K562 (cell line): ENCODE measurements around the gene SNX25. TPM values are rescaled to one million over a fixed set of nuclear protein-coding genes. Genes with fewer than 3 reads are reported as not detected.
A peak's percentile ranks its signal among the peaks of the same experiment; 100 is the strongest.

Source experiments
- KLF1 ChIP-seq: fragments of 450-650 bp; IDR thresholded peaks from 2 replicates; pipeline ENCODE4 v1.6.1; 2016; ENCODE audit warnings: missing genetic modification characterization, missing compliant biosample characterization
- MYC ChIP-seq, 2 experiments: fragments of 250-450 bp in 1 of 2; sonication (Bioruptor Pico) in 1 of 2; IDR thresholded peaks; 2 replicates each; pipeline versions ENCODE4 v1.5.1 to v1.6.1; 2012 to 2021; ENCODE audit warnings: low read depth in 2 of 2, borderline replicate concordance in 1 of 2, improper control_type of control experiment in 1 of 2, low read length in 1 of 2, mild to moderate bottlenecking in 1 of 2, moderate library complexity in 1 of 2
- POLR2AphosphoS5 ChIP-seq: IDR thresholded peaks from 2 replicates; pipeline ENCODE4 v1.6.1; 2011; ENCODE audit warnings: mild to moderate bottlenecking, low read depth, low read length, moderate library complexity; ENCODE audit not compliant: control insufficient read depth, insufficient read depth
- RBM15 ChIP-seq: fragments of 200-400 bp; formaldehyde crosslinking; IDR thresholded peaks from 2 replicates; pipeline ENCODE4 v1.6.1; 2018; ENCODE audit warnings: mild to moderate bottlenecking, low read length, moderate library complexity; ENCODE audit not compliant: insufficient read depth
- RFX1 ChIP-seq: fragments of 450-650 bp; IDR thresholded peaks from 2 replicates; pipeline ENCODE4 v1.6.1; 2016; ENCODE audit warnings: mild to moderate bottlenecking, moderate library complexity
- TCF3 ChIP-seq: sonication (generic); formaldehyde crosslinking; IDR thresholded peaks from 2 replicates; pipeline ENCODE4 v1.4.0; 2020; ENCODE audit warnings: mild to moderate bottlenecking, missing genetic modification reagents
- TEAD2 ChIP-seq: fragments of 450-650 bp; IDR thresholded peaks from 2 replicates; pipeline ENCODE4 v1.6.1; 2016; ENCODE audit warnings: missing genetic modification characterization, control low read depth, missing compliant biosample characterization
- ZNF253 ChIP-seq: fragments of 250-450 bp; sonication (Bioruptor Pico); conservative IDR thresholded peaks from 2 replicates; pipeline ENCODE4 v1.6.1; 2021; ENCODE audit warnings: mild to moderate bottlenecking
- polyA plus RNA-seq, 8 experiments: library from polyadenylated mRNA; depleted of rRNA in 4 of 8; stranded (reverse) in 5 of 8; unstranded in 3 of 8; fragments of >200 nt; fragmentation: Nextera tagmentation in 2 of 8; fragmentation: Illumina TruSeq in 1 of 8; extraction: Ambion mirVana in 2 of 8; extraction: Trizol in 1 of 8; gene quantifications; 2 replicates each; pipeline versions ENCODE4 v1.2.1 to v1.2.3, GENCODE V29; 2011 to 2014; ENCODE audit warnings: inconsistent platforms in 1 of 8, missing spikeins in 1 of 8
- total RNA-seq, 7 experiments: library from RNA; depleted of rRNA in 6 of 7; stranded (reverse); fragments of >200 nt in 6 of 7; fragmentation: Illumina TruSeq in 2 of 7; extraction: Trizol in 2 of 7; gene quantifications; 2 replicates each; pipeline versions ENCODE4 v1.2.1 to v1.2.3, GENCODE V29; 2011 to 2021; ENCODE audit warnings: low replicate concordance in 1 of 7
- TF ChIP-seq, protein P1 (sequence below), 2 experiments: fragments of 150-350 bp in 1 of 2; IDR thresholded peaks; 2 replicates each; pipeline ENCODE4 v1.6.1; 2012 to 2016; ENCODE audit warnings: low read depth in 2 of 2, low read length in 2 of 2, mild to moderate bottlenecking in 1 of 2, moderate library complexity in 1 of 2
- TF ChIP-seq, protein P2 (sequence below): IDR thresholded peaks from 2 replicates; pipeline ENCODE4 v1.6.1; 2016; ENCODE audit warnings: missing genetic modification characterization, missing compliant biosample characterization
- TF ChIP-seq, protein P3 (sequence below): fragments of 450-650 bp; IDR thresholded peaks from 2 replicates; pipeline ENCODE4 v1.6.1; 2016; ENCODE audit warnings: mild to moderate bottlenecking
- TF ChIP-seq, protein P4 (sequence below): sonication (generic); formaldehyde crosslinking; IDR thresholded peaks from 2 replicates; pipeline ENCODE4 v1.8.0; 2022; ENCODE audit warnings: mild to moderate bottlenecking, missing genetic modification reagents

Gene SNX25
- total and polyA plus RNA-seq, 9 of the 15 experiments (the other 6 are each of a cell fraction or from before 2014, with no cell fraction given), result 2.5 to 23.4 (median 13.3) TPM

DNA sequence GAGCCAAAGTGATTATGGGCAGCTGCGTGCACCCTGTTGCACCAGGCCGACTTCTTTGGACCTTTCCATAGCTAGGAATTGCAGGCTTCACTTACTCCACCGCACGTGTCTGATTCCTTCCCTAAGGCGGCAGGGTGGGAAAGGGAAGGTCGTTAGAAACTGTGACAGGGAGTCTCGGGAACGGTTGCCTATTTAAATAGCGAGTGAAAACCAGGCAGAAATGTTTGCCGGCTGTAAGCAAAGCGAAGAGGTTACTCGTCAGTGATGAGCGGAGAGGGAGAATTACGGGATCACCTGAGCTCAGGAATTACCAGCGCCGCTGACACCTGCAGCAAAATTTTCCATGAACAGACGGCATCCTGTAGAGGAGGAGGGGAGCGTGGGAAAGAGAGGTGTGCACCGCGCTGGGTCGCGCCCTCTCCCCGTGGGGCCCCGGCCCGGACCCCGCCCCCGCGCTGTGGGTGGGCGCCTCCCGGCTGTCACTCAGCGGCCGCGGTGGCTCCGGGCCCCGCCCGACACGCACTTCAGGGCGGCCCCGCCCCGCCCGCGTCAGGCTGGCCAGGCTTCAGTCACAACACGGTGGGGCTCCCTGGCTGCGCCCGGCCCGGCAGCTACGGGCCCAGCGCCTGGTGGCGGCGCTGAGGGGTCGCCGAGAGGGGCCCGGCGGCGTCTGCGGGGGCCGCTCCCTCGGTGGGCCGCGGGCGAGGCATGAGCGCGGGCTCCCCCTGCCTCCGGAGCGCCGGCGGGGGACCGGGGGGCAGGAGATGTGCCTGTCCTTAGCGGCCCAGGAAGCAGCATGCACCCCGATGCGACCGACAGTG, at the start of gene SNX25 (continued):
- TF ChIP-seq RFX1 (no peak), TEAD2 (tag) (no peak), RBM15 (no peak), POLR2AphosphoS5 (peak; percentile 60), MYC (IDR thresholded peaks at IDR 0.05; ENCODE audit: low read depth, low read length) (peak; percentile 38; the same call in 1 of the 2 replicates), MYC (CRISPR knock-in tag; IDR thresholded peaks at IDR 0.05; ENCODE audit: borderline replicate concordance, low read depth) (no peak), ZNF253 (no peak), TCF3 (CRISPR knock-in tag) (no peak), KLF1 (peak; percentile 53; the same call in 1 of the 2 replicates)
- TF ChIP-seq, protein P1, sequence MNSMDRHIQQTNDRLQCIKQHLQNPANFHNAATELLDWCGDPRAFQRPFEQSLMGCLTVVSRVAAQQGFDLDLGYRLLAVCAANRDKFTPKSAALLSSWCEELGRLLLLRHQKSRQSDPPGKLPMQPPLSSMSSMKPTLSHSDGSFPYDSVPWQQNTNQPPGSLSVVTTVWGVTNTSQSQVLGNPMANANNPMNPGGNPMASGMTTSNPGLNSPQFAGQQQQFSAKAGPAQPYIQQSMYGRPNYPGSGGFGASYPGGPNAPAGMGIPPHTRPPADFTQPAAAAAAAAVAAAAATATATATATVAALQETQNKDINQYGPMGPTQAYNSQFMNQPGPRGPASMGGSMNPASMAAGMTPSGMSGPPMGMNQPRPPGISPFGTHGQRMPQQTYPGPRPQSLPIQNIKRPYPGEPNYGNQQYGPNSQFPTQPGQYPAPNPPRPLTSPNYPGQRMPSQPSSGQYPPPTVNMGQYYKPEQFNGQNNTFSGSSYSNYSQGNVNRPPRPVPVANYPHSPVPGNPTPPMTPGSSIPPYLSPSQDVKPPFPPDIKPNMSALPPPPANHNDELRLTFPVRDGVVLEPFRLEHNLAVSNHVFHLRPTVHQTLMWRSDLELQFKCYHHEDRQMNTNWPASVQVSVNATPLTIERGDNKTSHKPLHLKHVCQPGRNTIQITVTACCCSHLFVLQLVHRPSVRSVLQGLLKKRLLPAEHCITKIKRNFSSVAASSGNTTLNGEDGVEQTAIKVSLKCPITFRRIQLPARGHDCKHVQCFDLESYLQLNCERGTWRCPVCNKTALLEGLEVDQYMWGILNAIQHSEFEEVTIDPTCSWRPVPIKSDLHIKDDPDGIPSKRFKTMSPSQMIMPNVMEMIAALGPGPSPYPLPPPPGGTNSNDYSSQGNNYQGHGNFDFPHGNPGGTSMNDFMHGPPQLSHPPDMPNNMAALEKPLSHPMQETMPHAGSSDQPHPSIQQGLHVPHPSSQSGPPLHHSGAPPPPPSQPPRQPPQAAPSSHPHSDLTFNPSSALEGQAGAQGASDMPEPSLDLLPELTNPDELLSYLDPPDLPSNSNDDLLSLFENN (IDR thresholded peaks at IDR 0.05; ENCODE audit: low read depth in 2 of 2, low read length in 2 of 2), result no peak
- TF ChIP-seq, protein P2, sequence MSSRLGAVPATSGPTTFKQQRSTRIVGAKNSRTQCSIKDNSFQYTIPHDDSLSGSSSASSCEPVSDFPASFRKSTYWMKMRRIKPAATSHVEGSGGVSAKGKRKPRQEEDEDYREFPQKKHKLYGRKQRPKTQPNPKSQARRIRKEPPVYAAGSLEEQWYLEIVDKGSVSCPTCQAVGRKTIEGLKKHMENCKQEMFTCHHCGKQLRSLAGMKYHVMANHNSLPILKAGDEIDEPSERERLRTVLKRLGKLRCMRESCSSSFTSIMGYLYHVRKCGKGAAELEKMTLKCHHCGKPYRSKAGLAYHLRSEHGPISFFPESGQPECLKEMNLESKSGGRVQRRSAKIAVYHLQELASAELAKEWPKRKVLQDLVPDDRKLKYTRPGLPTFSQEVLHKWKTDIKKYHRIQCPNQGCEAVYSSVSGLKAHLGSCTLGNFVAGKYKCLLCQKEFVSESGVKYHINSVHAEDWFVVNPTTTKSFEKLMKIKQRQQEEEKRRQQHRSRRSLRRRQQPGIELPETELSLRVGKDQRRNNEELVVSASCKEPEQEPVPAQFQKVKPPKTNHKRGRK (tag), result no peak
- TF ChIP-seq, protein P3, sequence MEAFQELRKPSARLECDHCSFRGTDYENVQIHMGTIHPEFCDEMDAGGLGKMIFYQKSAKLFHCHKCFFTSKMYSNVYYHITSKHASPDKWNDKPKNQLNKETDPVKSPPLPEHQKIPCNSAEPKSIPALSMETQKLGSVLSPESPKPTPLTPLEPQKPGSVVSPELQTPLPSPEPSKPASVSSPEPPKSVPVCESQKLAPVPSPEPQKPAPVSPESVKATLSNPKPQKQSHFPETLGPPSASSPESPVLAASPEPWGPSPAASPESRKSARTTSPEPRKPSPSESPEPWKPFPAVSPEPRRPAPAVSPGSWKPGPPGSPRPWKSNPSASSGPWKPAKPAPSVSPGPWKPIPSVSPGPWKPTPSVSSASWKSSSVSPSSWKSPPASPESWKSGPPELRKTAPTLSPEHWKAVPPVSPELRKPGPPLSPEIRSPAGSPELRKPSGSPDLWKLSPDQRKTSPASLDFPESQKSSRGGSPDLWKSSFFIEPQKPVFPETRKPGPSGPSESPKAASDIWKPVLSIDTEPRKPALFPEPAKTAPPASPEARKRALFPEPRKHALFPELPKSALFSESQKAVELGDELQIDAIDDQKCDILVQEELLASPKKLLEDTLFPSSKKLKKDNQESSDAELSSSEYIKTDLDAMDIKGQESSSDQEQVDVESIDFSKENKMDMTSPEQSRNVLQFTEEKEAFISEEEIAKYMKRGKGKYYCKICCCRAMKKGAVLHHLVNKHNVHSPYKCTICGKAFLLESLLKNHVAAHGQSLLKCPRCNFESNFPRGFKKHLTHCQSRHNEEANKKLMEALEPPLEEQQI, result no peak
- TF ChIP-seq, protein P4, sequence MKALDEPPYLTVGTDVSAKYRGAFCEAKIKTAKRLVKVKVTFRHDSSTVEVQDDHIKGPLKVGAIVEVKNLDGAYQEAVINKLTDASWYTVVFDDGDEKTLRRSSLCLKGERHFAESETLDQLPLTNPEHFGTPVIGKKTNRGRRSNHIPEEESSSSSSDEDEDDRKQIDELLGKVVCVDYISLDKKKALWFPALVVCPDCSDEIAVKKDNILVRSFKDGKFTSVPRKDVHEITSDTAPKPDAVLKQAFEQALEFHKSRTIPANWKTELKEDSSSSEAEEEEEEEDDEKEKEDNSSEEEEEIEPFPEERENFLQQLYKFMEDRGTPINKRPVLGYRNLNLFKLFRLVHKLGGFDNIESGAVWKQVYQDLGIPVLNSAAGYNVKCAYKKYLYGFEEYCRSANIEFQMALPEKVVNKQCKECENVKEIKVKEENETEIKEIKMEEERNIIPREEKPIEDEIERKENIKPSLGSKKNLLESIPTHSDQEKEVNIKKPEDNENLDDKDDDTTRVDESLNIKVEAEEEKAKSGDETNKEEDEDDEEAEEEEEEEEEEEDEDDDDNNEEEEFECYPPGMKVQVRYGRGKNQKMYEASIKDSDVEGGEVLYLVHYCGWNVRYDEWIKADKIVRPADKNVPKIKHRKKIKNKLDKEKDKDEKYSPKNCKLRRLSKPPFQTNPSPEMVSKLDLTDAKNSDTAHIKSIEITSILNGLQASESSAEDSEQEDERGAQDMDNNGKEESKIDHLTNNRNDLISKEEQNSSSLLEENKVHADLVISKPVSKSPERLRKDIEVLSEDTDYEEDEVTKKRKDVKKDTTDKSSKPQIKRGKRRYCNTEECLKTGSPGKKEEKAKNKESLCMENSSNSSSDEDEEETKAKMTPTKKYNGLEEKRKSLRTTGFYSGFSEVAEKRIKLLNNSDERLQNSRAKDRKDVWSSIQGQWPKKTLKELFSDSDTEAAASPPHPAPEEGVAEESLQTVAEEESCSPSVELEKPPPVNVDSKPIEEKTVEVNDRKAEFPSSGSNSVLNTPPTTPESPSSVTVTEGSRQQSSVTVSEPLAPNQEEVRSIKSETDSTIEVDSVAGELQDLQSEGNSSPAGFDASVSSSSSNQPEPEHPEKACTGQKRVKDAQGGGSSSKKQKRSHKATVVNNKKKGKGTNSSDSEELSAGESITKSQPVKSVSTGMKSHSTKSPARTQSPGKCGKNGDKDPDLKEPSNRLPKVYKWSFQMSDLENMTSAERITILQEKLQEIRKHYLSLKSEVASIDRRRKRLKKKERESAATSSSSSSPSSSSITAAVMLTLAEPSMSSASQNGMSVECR, result 0 out of 2 replicates have a peak, but pooled peaks have one; percentile 26
